GM19238 (cell line): ENCODE data around the gene SPECC1.
"Not testable (repeated sequence)": the region's sequence is repeated elsewhere in the genome, so short reads cannot be mapped to it uniquely, and the experiment has no call there.

Source experiments
- DNase-seq: peaks from one replicate; pipeline ENCODE4 v3.0.0; 2011; ENCODE audit warnings: low spot score; ENCODE audit not compliant: insufficient read length

SPECC1 gene

DNA sequence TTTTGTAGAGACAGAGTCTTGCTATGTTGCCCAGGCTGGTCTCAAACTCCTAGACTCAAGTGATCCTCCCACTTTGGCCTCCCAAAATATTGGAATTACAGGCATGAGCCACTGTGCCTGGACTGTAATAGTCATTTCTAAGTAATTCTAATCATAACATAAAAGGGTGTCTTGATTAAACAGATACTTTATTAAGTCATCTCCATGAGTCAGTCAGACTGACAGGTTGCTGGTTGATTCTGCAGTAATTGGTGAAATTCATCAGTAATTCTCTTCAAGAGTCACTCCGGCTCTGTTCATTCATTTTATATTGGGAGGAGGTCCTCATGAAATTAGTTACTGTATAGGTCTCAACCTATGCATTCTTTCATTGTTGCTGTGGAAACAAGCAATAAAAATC is 85.6 kb downstream of the SPECC1 start:
- no peak for DNase-seq

DNA sequence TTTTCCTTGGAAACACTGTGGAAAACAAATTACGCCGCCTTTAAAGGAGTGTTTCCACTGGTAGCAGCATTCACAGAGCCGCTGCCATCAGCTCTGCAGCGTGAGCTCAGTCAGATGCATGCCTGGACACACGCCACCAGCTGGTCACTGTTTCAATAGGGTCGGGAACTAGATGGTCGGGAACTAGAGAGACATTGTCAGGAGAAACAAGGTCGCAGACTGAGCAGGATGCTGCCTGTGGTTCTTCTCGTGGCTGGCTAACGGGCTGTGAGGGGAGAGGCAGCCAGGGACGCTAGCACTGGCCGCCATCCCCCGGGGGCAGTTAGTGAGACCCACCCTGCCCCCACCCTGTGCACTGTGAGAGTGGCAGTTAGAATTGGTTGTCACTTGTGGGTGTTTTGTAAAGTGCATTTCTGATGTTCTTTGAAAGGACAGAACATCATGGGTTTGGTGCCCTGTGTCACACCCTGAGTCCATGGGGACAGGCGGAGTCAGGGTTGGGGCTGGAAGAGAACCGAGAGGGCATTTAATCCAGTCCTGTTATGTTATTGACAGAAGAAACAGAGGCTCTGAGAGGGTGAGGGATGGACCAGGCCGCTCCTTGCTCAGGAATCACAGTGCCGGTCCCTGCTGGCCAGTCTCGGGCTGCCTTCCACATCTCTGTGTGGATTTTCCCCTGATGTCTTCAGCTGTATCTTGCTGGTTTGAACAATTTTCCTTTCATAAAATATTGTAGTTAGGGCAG is 86.3 kb downstream of the SPECC1 start:
- DNase-seq: no peak

DNA sequence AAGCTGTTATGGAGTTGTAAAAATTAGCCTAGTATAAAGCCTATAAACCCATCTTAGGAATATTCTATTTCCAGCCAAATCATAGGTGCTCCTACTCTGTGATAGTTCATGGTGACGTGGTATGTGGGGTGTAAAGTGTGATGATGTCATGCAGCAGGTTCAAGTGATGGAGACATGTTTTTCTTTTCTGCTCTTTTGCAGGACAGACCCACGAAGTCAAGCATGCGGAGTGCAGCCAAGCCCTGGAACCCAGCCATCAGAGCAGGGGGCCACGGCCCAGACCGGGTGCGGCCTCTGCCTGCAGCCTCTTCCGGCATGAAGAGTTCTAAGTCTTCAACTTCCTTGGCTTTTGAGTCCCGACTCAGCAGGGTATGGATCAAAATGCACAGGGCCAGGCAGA is 87.3 kb downstream of the SPECC1 start:
- DNase-seq: no peak

DNA sequence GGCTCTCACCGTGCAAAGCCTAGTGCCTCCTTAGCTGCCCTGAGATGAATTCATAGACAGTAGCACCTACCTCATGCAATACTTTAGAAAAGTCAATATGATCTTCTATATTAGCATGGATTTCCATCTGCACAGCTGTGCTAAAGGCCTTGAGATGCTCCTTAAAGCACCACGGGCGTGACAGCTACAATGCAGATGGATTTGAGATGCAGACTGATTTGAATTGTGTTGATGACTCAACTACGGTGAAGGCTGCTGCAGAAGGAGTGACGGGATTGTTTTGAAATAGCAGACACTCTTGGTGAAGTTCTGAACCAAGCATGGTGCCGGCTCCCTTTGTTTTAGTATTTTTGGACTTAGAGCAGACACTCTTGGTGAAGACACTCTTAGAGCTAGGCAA is 88.2 kb downstream of the SPECC1 start:
- no peak for DNase-seq

DNA sequence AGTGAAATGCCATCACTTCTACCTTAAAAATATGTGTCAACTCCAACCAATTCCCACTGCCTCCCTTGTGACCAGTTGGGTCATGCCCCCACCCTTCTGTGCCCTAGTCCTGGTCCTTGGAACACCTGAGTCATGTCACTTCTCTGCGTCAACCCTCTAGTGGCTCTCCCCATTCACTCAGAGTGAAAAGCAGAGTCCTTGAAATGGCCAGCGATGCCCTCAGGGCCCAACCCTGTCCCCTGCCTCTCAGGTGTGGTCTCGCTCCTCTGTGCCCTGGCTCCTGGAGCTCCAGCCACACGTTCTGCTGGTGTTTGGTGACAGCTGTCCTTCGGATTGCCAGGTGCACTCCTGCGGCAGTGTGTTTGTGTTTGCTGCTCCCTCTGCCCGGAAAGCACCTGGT is 89.2 kb downstream of the SPECC1 start:
- no peak for DNase-seq

DNA sequence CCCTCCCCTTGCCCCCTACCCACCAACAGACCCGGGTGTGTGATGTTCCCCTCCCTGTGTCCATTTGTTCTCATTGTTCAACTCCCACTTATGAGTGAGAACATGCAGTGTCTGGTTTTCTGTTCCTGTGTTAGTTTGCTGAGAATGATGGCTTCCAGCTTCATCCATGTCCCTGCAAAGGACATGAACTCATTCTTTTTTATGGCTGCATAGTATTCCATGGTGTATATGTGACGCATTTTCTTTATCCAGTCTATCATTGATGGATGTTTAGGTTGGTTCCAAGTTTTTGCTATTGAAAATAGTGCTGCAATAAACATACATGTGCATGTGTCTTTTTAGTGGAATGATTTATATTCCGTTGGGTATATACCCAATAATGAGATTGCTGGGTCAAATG is 91.6 kb downstream of the SPECC1 start:
- not testable (repeated sequence) for DNase-seq

DNA sequence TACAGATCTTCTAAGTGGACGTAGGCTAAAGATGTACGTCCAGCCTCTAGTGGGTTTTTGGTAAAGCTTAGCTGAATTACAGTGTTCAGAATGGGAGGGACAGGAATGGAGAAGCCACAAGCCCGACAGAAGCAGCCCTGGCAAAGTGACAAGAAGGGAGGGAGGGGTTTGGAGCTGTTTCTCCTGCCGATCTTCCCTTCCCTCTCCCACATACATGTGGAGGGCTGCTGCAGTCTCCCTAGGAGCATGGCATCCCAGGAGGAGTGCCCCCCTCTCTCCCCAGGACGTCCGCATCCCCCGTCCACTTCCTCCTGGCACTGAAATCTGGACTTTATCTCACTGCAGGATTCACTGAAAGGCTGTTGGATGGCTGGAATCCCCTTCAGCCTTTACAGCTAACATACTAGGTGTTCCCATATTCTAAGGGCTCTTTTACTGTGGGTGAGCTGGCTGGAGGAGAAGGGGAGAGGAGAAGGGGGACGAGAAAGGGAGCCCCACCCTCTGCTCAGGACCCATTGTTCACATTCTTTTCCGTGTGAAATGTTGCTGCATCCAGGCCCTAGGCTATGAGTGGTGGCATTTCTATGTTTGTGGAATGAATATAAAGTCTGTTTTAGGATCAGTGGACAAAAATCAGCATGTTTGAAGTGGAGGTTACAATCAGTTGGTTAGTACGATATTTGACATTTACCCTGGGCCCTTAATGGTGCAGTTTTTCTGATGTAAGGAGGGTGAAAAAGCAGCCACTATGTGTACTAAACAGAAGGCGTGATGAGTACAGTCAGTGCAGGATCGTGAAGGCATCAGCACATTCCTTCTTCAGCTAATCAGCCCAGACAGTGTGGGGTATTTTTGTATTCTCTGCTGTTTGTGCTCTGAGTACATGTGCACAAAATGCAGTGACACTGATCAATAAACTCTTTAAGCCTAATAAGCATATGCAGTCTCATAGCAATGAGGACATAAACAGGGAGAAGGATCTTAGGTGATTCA is 94.6 kb downstream of the SPECC1 start:
- DNase-seq: no peak

DNA sequence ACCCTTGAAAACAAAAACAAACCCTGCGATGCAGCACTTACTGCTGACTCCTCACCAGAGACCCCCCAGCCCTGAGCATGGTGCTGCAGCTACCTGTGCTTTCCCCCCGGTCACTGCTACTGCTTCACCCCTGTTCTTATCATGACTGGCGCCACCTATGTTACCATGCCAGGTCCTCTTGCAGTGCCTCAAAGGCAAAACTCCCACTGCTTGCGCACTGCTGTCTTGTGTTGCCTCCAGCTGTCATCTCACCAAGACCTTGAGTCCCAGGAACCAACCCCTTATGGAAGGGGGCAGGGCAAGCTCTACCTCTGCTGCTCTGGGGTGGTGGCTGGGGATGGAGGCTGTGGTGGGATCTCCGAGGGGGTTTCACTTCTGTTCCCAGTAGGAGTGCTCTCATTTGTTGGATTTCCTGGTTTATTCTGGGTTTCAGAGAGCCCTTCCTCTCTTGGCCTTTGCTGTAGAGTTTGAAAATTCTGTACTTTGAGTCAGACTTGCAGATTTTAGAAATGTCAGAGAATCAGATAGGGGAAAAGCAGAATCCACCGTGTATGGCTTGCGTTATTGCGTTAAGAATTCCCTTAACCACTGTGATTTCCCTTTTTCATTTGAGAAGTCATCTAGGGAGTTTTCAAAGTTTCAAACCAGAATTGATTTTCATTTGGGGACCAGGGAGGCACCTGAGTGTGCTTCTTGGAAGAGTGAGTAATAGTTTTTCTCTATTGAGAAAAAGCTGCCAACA is 96.6 kb downstream of the SPECC1 start:
- no peak for DNase-seq

DNA sequence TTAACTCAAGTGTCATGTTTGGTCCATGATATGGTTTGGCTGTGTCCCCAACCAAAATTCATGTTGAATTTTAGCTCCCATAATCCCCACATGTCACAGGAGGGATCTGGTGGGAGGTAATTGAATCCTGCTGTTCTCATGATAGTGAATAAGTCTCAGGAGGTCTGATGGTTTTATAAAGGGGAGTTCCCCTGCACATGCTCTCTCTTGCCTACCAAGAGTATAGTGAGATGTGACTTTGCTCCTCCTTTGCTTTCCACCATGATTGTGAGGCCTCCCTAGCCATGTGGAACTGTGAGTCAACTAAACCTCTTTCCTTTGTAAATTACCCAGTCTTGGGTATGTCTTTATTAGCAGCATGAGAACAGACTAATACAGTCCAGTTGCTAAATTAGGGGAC is 97.3 kb downstream of the SPECC1 start:
- not testable (repeated sequence) for DNase-seq

DNA sequence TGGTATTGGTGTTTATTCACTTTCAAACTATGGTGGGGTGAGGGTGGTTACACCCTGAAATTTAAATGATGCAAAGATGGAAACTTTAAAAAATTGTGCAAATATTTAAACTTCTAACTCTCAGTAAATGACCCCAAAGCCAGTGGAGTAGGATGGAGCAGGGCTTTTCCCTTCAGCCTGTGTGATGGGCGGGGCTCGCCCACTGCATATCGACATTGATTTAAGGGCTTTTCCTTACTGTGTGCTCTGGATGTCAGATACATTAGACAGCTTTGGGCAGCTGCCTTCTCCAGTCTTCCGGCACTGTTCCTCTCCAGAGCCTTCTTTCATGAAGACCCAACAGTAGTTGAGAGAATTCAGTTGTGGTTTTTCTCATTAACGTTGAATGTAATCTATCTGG is 99.9 kb downstream of the SPECC1 start:
- DNase-seq: no peak

DNA sequence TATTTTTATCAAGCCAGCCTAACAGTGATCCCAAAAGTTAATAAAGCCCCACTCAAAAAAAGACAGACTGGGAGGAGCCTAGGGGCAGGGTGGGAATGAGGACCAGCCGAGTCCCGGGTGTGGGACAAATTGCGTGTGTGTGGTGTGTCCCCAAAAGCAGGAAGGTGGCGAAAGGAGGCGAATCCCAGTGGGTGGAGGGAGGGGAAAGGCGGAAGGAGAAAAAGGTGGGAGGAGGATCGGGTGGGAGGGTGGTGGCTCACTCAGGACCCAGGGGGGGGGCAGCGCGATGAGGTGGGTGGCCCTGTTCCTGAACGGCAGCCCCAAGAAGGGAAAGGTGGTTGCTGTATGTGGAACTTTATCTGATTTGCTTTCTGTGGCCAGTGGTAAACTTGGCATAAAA is 102.4 kb downstream of the SPECC1 start:
- no peak for DNase-seq

DNA sequence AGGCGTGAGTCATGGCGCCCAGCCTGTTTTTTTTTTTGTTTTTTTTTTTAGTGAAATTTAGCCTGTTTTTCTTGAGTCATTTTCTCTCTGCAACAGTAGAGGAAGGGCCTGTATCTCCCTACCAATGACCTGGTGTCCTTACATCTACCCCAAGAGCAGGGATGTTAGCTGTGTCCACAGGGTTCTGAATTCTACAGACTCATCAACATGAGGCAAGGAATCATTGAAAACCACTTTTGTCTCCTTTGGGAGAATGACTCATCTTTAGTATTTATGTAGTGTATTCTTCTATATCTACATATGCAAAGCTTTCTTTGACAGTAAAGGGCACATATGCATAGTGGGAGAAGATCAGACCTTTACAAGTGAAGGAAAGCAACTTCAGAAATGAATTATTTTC is 105.3 kb downstream of the SPECC1 start:
- no peak for DNase-seq

DNA sequence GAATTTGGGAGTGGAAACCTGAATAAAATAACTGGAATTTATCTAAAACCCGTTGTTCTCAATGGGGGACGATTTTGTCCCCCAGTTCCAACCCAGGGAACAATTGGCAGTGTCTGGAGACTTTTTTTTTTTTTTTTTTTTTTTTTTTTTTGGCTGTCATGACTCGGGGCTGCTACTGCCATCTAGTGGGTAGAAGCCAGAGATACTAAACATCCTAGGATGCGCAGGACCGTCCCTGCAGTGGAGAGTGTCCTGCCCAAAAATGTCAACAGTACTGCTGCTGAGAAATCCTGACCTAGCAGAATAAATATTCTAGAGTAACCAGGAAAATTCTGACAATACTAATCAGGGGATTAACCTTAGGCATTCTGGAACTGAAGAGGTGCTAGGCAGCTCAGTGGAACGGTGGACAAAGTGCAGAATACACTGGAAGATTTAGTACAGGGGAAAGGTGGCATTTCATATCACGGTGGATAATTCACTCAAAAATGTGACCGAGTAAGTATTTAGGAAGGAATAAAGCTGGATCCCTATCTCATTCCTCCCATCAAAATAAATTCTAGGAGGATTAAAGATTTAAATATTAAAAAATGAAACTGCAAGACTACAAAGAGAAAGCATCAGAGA is 107.6 kb downstream of the SPECC1 start:
- DNase-seq: peak; percentile 35

DNA sequence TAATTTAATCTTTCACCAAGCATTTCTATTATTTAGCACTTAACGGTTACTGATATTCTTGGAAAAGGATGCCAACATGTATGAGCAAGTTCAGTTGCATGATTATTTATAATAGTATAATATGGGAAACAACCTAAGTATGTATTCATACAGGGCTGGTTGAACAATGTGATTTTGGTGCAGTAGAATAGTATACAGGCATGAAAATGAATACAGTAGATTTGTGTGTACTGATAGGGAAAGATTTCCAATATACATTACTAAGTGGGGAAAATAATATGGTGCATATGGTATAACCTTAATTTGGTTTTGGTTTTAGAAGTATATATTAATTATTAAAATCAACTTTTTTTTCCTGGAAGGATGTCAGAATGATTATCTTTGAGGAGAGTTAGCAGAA is 109.1 kb downstream of the SPECC1 start:
- no peak for DNase-seq

DNA sequence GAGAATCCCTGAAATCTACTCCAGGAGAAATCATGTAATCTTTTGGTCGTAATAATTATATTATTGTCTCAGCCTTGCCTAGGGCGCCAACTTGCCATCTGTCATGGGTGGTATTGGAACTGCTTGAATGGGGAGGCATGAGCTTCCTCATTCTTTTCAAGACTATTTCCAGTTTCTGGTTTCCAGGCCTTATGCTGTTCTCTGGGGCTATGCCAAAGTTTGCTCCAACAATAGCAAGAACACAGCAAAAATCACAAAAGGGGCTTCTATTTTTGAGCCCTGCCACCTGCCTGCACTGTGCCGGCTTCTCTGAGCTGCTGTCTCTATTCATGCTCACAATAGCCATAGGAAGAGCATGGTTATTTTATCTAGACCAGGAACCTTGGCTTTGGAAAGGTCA is 111.7 kb downstream of the SPECC1 start:
- no peak for DNase-seq

DNA sequence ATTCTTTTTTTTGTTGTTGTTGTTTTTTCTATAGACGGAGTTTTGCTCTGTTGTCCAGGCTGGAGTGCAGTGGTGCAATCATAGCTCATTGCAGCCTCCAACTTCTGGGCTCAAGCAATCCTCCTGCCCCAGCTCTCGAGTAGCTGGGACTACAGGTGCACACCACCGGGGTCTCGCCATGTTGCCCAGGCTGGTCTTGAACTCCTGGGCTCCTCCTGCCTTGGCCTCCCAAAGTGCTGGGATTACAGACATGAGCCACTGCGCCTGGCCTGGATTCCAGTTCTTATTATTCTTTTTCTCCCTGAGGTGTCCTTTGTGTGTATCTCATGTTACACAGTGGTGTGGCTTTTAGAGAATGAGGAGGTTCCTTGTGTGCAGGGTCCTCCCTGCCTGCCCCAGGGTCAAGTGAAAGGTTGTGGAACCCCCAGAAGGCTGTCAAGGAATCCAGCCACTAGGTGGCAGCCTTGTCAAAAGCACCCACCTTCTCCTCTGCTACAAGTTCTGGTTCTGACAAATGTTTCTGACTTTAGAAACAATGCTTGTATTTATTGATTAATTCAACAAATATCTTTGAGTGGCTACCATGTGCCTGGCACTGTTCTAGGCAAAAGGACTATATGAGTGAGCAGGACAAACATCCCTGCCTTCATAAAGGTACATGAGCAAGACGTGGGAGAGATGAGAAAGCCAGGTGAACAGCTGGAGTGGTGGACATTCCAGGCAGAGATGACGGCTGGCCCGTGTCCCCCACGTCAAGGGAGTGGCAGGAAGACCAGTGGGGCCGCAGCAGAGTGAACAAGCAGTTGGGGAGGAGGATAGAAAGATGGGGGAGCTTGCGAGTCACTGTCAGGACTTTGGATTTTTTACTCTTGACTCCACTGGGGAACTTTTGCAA is 112.4 kb downstream of the SPECC1 start:
- peak; percentile 35 for DNase-seq

DNA sequence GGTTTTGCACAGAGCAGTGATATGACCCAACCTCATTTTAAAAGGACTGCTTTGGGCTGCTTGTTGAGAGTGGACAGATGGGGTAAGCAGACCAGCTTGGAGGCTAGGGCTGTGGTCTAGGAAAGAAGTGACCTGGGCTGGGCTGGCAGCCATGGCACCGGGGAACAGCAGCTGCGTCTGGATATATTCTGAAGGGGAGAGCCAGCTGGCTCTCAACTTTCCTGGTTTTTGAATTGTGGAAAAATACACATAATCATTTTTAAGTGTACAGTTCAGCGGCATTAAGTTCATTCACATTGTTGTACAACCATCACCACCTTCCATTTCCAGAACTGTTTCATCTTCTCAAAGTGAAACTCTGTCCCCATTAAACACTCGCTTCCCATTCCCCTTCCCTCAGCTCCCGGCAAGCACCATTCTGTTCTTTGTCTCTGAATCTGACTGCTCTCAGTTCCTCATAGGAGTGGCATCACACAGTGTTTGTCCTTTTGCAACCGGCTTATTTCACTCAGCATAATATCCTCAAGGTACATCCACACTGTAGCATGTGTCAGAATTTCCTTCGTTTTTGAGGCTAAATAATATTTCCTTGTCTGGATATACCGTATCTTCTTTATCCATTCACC is 113.2 kb downstream of the SPECC1 start:
- DNase-seq: no peak

DNA sequence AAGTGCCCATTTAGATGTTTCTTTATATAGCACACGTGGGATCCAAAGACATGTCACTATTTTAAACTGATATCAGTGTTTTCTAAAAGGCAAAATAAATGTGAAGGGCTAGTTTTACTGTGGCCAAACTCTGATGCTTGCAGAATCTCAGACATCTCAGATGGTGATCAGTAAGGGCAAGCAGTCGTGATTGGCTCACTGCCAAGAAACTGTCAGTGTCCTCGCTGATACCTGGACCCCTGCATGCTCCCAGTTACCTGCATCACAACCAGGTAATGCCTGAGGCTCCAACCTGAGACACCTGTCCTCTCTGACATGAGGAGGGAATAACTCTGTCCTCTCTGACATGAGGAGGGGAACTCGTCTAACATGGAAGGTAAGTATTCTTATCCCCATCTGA is 114.0 kb downstream of the SPECC1 start:
- no peak for DNase-seq

DNA sequence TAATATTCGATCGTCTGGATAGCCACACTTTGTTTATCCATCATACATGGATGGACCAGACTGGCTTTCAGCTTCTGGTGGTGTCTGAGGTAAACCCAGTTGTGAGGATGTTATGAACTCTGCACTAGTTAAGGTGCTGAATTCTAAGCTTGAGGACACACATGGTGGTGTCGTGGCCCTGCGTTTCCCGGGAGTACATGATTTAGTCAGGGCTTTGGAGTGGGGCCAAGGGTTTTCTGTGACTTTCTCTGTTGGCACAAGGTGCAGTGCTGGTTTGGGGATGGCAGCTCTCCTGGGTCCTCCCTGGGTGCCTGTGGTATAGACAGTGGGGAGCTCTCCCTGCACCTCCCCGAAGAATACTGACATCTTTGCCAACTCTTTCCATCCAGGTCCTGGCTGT is 116.6 kb downstream of the SPECC1 start:
- no peak for DNase-seq
